Kidney glomerular epithelial cell (primary cell): Measurements from ENCODE around the gene ITGA2.
"Not testable (repeated sequence)": the region's sequence is repeated elsewhere in the genome, so short reads cannot be mapped to it uniquely, and the experiment has no call there.

Experiments used
- DNase-seq: peaks from one replicate; lab custom pipeline; 2025; lab: John Stamatoyannopoulos, UW

The ITGA2 gene

DNA sequence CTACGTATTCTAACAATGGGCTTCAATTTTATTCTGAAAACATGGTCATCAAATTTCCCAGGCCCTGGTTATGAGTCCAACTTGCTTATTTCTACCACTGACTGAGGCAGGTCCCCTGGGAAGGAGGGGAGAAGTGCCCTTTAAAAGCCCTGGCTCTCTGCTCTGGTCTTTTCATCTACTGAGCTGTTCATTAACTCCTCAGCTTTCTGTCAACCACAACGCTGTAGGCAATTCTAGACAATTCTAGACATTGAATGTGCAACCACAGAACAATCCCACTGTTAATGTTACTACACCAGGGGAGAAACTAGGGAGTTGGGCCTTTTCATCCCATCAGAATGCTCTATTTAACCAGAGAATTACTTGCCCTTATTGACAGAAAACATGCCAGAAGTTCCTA, 110.4 kb downstream of the ITGA2 start:
- peak; percentile 61 for DNase-seq

DNA sequence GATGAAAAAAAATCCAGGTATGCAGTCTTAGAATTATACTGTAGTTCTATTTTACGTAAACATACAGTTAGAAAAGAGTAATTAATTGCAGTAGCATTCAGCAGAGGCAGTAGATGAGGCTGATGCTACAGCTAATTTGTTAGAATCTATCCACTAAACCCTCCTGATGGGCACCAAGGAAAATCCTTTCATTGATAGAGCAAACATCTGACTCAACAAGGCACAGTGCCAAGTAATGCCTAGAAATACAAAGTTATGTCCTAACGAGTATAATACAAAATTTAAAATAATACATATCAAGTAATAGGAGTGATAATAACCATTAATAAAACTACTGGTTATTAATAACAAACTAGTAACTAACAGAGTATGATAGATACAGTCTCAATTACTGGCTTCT, 111.5 kb downstream of the ITGA2 start:
- no peak for DNase-seq

DNA sequence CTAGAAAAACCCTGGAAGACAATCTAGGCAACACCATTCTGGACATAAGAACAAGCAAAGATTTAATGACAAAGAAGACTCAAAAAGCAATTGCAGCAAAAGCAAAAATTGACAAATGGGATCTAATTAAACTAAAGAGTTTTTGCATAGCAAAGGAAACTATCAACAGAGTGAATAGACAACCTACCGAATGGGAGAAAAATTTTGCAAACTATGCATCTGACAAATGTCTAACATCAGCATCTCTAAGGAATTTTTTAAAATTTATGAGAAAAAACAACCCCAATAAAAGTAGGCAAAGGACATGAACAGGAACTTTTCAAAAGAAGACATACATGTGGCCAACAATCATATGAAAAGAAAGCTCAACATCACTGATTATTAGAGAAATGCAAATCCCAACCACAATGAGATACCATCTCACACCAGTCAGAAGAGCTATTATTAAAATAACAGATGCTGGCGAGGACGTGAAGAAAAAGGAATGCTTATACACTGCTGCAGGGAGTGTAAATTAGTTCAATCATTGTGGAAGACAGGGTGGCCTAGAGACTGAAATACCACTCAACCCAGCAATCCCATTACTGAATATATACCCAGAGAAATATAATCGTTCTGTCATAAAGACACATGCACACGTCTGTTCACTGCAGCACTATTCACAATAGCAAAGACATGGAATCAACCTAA, 116.6 kb downstream of the ITGA2 start:
- no peak for DNase-seq

DNA sequence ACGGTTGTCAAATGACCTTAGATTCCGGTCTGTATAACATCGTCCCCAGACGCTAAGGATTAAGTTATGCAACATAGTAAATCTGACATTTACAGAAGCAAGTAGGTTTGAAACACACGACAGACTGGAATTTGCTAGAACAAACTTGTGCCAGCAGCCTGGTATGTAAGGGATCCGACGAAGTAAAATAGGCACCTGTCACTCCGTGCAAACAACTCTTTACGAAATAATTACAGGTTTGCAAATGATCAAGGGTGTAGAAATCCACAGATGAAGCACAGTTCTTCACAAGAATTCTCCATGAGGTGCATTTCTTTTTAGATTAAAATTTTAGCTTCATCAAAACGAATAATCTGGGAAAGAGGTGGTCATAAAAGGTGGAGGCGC, 119.9 kb downstream of the ITGA2 start:
- DNase-seq, result no peak

DNA sequence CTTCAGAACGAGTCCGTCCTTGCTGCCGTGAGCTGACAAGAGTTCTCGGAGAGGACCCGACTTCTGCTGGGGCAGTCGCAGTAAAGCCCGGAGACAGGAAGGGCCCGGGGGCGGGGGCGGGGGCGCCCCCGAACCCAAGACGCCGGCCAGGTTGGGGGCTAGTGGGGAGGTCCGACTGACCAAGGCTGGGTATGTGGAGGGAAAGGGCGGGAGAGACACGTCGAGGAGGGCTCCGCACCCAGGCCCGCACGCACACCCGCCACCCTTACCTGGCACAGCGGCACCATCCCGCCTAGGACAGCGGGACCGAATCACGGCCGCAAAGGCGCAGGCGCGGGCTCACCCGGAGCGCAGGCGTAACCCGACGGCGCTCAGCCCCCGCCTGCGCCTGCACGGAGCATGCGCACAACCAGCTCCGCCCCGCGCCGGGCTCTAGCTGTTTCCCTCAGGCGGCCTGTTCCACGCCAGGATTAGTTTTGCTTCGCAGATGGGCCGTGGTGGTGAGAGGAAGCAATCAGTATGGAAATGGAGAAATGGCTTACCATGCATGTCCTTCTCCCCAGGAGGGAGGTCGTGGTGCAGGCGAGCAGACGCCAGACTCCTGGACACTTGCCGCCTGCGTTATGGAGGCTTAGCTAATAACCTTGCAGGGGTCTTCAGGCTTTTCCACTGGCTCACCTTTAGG, 120.4 kb downstream of the ITGA2 start, which contains the start of gene MOCS2:
Gene MOCS2 (minus strand): TSS at position 315 of the 685 bp plus-strand sequence. CDS start 2,583 bp downstream, outside the sequence.
- peak; percentile 58 for DNase-seq

DNA sequence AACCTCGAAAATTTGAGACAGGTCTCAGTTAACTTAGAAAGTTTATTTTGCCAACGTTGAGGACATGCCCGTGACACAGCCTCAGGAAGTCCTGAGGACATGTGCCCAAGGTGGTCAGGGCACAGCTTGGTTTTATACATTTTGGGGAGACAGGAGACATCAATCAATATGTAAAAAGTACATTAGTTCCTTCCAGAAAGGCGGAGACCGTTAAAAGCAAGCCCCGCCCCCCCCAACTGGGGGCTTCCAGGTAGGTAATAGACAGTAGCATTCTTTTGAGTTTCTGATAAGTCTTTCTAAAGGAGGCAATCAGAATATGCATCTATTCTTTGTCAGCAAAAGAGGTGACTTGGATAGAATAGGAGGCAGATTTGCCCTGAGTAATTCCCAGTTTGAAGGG, 121.0 kb downstream of the ITGA2 start:
- DNase-seq, result no peak

DNA sequence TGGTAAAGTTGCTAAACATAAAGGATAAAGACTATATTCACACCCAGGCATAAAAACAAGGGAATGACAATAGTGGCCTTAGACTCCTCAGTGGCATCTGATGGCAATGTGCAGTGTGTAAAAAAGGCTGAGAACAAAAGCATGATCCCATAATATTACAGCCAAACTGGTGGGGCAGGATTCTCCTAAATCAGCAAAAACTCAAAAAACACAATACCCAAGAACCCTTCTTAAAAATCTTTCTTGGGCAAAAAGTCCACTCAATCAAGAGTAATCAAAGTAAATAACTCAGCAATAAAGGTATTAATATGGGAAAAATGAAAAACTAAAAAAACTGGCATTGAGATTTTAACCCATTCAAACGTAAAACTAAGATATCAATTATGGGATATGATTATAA, 122.0 kb downstream of the ITGA2 start:
- DNase-seq, result no peak

DNA sequence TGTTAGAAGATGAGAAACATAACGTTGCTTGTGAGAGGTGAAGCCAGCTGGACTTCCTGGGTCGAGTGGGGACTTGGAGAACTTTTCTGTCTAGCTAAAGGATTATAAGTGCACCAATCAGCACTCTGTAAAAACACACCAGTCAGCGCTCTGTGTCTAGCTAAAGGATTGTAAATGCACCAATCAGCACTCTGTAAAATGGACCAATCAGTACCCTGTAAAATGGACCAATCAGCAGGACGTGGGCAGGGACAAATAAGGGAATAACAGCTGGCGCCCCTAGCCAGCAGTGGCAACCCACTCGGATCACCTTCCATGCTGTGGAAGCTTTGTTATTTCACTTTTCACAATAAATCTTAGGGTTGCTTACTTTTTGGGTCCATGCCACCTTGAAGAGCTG, 123.2 kb downstream of the ITGA2 start:
- not testable (repeated sequence) for DNase-seq

DNA sequence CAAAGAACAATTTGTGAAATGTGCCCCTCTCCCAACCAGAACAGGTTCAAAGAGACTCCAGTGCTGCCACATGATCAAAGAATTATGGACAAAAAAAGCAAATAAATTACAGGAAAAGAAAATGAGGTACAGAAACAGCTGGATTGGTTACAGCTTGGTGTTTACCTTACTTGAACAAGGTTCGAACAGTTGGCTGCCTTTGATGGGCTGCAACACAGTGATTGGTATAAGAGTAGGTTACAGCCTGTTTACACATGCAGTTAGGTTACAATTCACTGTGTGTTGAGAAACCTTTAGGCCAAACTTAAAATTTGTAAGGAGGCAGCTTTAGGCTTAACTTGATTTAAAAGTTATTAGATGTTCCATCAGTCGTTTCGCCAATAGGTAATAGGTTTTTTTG, 123.8 kb downstream of the ITGA2 start:
- DNase-seq, result no peak

DNA sequence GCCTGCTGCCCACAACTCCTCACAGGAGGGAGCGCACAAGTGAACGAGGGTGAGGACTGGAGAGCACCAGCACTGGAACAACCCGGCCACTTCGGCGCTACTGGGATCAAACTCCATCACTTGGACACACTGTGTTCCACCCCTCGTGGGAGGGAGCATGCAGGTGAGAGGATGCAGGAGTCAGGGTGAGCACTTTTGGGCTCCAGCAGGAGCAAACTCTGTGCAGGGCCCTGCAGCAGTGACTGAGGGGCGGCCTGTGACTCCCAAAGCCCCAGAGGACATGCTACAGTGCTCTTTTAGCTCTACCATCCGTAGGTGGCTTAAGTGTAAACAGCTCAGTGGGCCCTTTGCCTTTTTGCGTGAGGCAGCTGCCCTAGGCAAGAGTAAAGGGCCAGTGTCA, 124.8 kb downstream of the ITGA2 start:
- no peak for DNase-seq

DNA sequence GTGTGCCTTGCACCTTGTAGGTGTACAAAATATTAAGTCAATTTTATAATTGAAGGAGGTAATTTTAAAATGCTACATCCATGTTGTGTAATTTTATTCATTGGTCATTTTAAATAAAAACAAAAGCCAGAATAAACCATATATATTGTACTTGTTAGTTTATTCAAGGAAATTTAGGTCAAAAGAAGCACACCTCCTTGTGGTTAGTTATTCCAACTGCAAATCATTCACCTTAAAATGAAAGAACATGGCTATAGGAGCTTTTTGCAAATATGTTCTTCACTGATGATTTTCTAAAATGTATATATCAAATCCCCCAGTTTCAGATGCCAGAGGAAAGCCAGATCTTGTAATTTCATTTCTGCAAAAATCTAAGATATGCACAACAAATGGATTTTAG, 125.8 kb downstream of the ITGA2 start:
- peak; percentile 17 for DNase-seq

DNA sequence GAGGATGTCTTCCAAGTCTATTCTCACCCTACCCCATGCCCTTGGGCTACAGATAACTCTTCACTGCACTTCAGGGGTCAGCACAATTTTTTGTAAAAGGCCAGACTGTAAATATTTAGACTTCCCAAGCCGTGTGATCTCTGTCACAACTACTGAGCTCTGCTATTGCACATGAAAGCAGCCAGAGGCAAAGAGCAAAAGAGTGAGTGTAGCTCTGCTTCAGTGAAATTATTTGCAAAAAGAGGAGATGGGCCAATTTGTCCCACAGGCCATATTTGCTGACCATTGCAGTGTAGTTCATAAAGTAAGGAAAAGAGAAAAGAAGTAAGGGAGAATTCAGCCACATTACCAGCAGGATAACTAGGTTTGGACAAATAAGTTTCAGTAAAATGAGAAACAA, 127.4 kb downstream of the ITGA2 start:
- no peak for DNase-seq

DNA sequence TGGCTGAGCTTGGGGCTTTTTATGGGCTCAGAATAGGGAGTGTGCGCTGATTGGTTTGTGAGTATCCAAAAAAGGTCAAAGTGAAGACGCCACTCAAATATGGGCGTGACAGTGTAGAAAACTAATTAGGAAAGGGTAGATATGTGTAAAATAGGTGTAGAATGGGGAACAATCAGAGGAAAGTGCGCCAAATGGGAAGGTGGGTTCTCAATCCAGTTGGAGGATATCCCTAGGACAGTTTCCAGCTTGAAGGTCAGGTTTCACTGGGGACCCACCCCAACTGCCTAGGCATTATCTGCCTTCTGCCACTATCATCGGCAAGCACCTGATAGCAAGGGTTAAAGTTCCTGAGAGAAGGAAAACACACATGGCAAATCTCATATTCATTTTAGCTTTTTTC, 129.7 kb downstream of the ITGA2 start:
- DNase-seq, result no peak

DNA sequence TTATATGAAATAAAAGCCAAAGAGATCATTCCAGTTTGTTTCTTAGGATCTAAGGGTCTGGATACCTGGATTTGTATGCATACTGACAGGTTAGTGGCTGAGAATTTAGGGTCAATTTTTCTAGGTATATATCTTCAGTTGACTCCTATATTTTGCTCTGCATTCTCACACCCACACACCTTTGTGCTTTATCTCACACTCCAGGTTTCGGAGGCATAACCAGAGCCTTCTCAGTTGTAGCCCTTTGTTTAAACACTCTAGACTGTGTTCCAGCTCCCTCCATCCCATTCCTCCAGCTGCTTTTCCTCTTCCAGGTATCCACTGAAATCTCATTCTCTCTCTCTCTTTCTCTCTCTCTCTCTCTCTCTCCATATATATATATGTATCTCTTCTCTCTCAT, 131.0 kb downstream of the ITGA2 start:
- no peak for DNase-seq

DNA sequence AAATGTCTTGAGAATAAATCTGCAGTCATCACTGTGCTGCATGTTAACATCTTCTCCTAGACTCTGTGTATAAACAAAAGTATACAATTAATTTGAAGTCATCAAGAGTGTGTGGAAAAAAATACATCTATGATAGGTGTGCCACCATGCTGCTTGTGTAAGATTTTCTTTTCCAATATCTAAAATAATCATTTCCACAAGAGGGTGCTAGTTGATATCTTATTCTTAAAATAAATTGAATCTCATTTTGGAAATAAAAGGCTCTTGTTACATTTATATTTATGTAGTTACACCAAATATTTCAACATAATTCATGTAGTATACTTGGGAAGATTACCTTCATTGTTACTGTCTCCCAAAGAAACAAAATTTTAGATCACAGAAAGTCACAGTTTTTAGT, 134.6 kb downstream of the ITGA2 start:
- peak; percentile 23 for DNase-seq

DNA sequence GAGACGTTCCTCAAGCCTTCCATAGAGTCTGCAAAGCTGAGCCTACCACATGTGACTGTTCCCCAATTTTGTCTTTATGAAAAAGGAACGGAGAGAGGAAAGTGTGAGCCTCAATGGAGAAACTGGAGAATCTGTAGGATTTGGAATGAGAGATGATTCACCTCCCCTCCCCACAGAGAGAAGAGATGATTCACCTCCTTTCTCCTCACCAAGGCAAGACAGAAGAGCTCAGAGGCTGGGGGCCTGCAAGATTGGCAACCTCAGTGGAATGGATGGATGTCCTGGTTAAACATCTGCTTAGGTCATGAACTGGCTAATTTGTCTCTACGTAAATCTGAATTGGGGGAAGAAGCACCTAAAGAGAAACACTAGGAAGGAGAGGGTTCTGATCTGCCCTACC, 137.4 kb downstream of the ITGA2 start:
- DNase-seq, result no peak

DNA sequence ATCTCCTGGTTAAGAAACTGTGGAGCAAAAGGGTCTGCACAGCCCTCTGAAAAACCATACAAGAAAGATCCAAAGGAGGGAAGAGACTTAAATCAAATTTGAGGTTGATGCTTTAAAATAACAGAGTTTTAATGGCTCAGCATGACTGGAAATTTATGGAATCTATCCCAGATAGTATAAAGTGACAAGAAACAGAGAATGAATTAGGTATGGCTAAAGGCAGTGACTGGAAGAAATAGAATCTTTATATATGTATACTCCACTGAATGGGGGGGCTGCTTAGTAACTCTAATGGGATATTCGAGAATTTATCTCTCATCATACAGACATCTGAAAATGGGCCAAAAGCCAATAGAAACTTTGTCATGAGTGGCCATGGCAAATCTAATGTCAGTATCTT, 138.0 kb downstream of the ITGA2 start:
- DNase-seq, result no peak

DNA sequence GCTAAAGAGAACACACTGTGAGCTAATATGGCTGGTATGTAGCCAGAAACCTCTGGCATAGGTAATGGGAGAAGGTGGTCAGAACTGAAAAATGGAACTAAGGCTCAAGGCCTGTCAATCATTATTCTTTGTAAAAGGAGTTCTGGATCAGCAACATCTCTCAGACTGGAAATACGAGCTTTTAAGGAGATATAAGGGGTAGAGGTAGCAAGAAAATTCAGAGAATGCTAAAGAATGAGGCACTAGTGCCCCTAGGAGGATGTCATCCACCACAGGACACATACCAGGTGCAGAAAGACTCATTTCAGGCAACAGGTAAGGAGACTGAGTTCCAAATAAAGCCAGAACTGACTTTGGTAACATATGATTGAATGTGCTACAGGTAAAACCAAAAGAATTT, 139.3 kb downstream of the ITGA2 start:
- DNase-seq, result no peak

DNA sequence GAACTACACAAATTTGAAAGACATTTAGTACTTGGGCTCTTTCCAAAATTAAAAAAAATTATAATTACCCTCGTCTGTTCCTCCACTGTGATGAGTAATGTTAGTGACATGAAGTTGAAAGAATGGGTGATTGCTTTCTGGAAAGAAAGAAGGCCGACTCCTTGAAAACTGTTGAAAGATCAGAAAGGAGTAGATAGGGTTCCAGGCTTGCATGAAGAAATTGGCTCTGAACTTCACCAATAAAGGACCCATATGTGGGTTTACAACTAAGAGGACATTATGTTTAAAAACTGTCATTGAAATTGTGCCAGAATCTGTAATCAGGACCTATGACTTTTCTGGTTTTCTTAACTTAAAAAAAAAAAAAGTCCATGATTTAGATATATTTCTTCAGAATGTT, 141.1 kb downstream of the ITGA2 start:
- DNase-seq, result no peak

DNA sequence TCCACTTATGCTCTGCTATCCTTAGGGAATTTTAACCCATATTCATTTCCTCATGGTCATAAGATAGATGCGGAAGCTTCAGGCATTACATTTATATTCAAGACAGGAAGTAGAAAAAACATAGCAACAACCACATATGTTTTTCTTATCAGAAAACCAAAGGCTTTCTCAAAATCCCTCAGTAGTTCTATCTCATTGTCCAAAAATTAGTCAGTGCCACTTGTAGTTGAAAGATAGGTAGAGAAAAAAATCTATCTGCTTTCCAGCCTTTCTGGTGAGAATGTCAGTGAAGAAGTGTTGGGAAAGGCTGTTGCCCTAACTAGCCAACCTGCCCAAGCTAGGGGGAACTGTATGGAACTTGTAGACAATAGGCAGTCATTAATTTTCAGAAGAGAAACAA, 143.9 kb downstream of the ITGA2 start:
- no peak for DNase-seq
